Endothelial cell of umbilical vein (primary cell): ENCODE measurements around the gene CCN5.

Source experiments
- EZH2 ChIP-seq: IDR thresholded peaks from 2 replicates; pipeline ENCODE4 v1.6.1; 2012; ENCODE audit warnings: borderline replicate concordance, low read depth, mild to moderate bottlenecking, moderate library complexity, low read length, inconsistent platforms; ENCODE audit not compliant: severe bottlenecking
- FOS ChIP-seq: IDR thresholded peaks from 2 replicates; pipeline ENCODE4 v1.6.1; 2011; ENCODE audit warnings: mild to moderate bottlenecking, low read length, moderate library complexity, borderline replicate concordance; ENCODE audit not compliant: insufficient read depth
- JUN ChIP-seq: IDR thresholded peaks from 2 replicates; pipeline ENCODE4 v1.6.1; 2011; ENCODE audit warnings: borderline replicate concordance, low read depth; ENCODE audit not compliant: insufficient read length, insufficient read depth
- MAX ChIP-seq: IDR thresholded peaks from 2 replicates; pipeline ENCODE4 v1.6.1; 2011; ENCODE audit not compliant: insufficient read depth, insufficient read length
- MYC ChIP-seq: IDR thresholded peaks from one replicate; pipeline ENCODE4 v1.6.1; 2011; ENCODE audit warnings: mild to moderate bottlenecking, low read depth, low read length
- POLR2A ChIP-seq: IDR thresholded peaks from 2 replicates; pipeline ENCODE4 v1.6.1; 2012; ENCODE audit warnings: low read depth, mild to moderate bottlenecking, control low read depth, low read length
- POLR2AphosphoS5 ChIP-seq: IDR thresholded peaks from 2 replicates; pipeline ENCODE4 v1.6.1; 2012; ENCODE audit warnings: low read depth, mild to moderate bottlenecking, control low read depth, low read length, moderate library complexity; ENCODE audit not compliant: insufficient read depth
- TF ChIP-seq, protein P1 (sequence below), 2 donors: IDR thresholded peaks; 1 replicate in 1 of 2; 2 replicates in 1 of 2; pipeline ENCODE4 v1.5.1; 2011; ENCODE audit warnings: low read length in 2 of 2, mild to moderate bottlenecking in 2 of 2, moderate library complexity in 2 of 2, control low read depth in 1 of 2, inconsistent platforms in 1 of 2, low read depth in 1 of 2; ENCODE audit not compliant: insufficient read depth in 1 of 2; ENCODE audit errors: extremely low read depth in 1 of 2

DNA sequence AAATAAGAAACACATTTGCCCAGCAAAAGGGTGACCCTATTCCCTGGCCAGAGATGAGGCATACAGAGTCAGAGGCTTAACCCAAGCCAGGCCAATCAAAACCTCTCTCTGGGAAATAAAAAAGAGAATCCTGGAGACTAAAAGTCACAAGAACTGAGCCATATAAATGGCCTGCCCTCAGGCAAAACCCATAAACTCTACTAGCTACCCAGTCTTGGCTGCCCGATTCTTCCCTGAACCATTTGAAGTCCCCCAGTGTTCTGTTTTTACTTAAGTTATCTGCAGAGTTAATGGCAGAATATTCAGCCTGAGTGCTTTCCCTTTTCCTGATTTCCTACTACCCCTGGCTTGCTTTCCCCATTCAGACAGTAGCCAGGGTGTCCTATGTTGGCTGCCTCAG is 44.4 kb downstream of the CCN5 start:
- TF ChIP-seq EZH2 (no peak), JUN (no peak), POLR2A (no peak), MYC (no peak), POLR2AphosphoS5 (no peak), MAX (no peak), FOS (no peak)
- TF ChIP-seq, protein P1, sequence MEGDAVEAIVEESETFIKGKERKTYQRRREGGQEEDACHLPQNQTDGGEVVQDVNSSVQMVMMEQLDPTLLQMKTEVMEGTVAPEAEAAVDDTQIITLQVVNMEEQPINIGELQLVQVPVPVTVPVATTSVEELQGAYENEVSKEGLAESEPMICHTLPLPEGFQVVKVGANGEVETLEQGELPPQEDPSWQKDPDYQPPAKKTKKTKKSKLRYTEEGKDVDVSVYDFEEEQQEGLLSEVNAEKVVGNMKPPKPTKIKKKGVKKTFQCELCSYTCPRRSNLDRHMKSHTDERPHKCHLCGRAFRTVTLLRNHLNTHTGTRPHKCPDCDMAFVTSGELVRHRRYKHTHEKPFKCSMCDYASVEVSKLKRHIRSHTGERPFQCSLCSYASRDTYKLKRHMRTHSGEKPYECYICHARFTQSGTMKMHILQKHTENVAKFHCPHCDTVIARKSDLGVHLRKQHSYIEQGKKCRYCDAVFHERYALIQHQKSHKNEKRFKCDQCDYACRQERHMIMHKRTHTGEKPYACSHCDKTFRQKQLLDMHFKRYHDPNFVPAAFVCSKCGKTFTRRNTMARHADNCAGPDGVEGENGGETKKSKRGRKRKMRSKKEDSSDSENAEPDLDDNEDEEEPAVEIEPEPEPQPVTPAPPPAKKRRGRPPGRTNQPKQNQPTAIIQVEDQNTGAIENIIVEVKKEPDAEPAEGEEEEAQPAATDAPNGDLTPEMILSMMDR (IDR thresholded peaks at IDR 0.05; ENCODE audit: extremely low read depth in 1 of 2, insufficient read depth in 1 of 2, low read depth in 1 of 2, low read length in 2 of 2), result no peak
